Suprapubic skin (tissue), 4 donors: Measurements from ENCODE around the gene C1orf167. TPM values are rescaled to one million over a fixed set of nuclear protein-coding genes. Genes with fewer than 3 reads are reported as not detected.

Source experiments
- DNase-seq, 2 donors: peaks; one replicate each; pipeline ENCODE4 v3.0.0-alpha.2; 2019; ENCODE audit warnings: low spot score in 2 of 2
- H3K27ac ChIP-seq: fragments of 200-600 bp; sonication (generic); one replicate; pipeline ENCODE4 v1.5.1; 2019
- H3K27me3 ChIP-seq: fragments of 200-600 bp; sonication (generic); one replicate; pipeline ENCODE4 v1.5.1; 2019
- H3K36me3 ChIP-seq: fragments of 200-600 bp; sonication (generic); one replicate; pipeline ENCODE4 v1.5.1; 2019
- H3K4me1 ChIP-seq: fragments of 200-600 bp; sonication (generic); one replicate; pipeline ENCODE4 v1.5.1; 2019
- H3K4me3 ChIP-seq: fragments of 200-600 bp; sonication (generic); one replicate; pipeline ENCODE4 v1.5.1; 2019; ENCODE audit warnings: mild to moderate bottlenecking
- H3K9me3 ChIP-seq: fragments of 200-600 bp; sonication (generic); one replicate; pipeline ENCODE4 v1.5.1; 2019
- CTCF ChIP-seq, 2 donors: fragments of 200-600 bp in 1 of 2; fragments of 450-650 bp in 1 of 2; sonication (generic) in 1 of 2; IDR thresholded peaks; one replicate each; pipeline ENCODE4 v1.5.1; 2016 to 2019; ENCODE audit warnings: antibody characterized with exemption in 2 of 2, mild to moderate bottlenecking in 1 of 2, moderate library complexity in 1 of 2
- EP300 ChIP-seq: sonication (generic); formaldehyde crosslinking; IDR thresholded peaks from one replicate; pipeline ENCODE4 v1.6.1; 2017; ENCODE audit warnings: antibody characterized with exemption
- POLR2A ChIP-seq, 2 donors: fragments of 450-650 bp; IDR thresholded peaks; one replicate each; pipeline ENCODE4 v1.6.1; 2017; ENCODE audit warnings: antibody characterized with exemption in 2 of 2, mild to moderate bottlenecking in 2 of 2, moderate library complexity in 2 of 2
- POLR2AphosphoS5 ChIP-seq, 3 donors: sonication (generic); formaldehyde crosslinking; IDR thresholded peaks; one replicate each; pipeline ENCODE4 v1.6.1; 2017; ENCODE audit warnings: antibody characterized with exemption in 3 of 3
- WGBS: methylation state at CpG from one replicate; pipeline ENCODE4 v1.1.5; 2018; 5-methylcytosine and 5-hydroxymethylcytosine counted together
- total RNA-seq, 4 donors: library from RNA; depleted of rRNA; stranded (reverse); fragments of >200 nt; gene quantifications; one replicate each; pipeline ENCODE4 v1.1.0, GENCODE V29; 2016

The C1orf167 gene
- total RNA-seq, 4 donors from 2014 or later = 1.1 to 6.1 TPM; not detected in 2

- H3K27me3 ChIP-seq = peaks cover 3% of the 10 kb centered on the region
- no peak overlapping the region for H3K4me3 ChIP-seq
- 75% methylated on average over 12 of the region's 12 CpGs for WGBS
- no peak overlapping the region for H3K27ac ChIP-seq
- no peaks in the 10 kb centered on the region for H3K36me3 ChIP-seq
- H3K4me1 ChIP-seq = peaks cover 11% of the 10 kb centered on the region
- TF ChIP-seq POLR2A (IDR thresholded peaks at IDR 0.05) (no peak), CTCF (IDR thresholded peaks at IDR 0.05) (peak in 1 of 2 donors; percentile 5)
- H3K9me3 ChIP-seq = no peaks in the 10 kb centered on the region
- no peak for DNase-seq
These were observed 42.0 kb upstream of the C1orf167 start for GRCh38 chr1:11720033-11720376.

GRCh38 chr1:11720525-11720924 is 41.5 kb upstream of the C1orf167 start:
- DNase-seq = no peak
- no peak overlapping the region for H3K4me3 ChIP-seq

GRCh38 chr1:11721311-11721710 is 40.7 kb upstream of the C1orf167 start:
- no peak for DNase-seq
- WGBS = 80% methylated on average over 4 of the region's 4 CpGs
- H3K36me3 ChIP-seq = no peaks in the 10 kb centered on the region
- TF ChIP-seq CTCF (IDR thresholded peaks at IDR 0.05) (no peak), POLR2AphosphoS5 (IDR thresholded peaks at IDR 0.05) (no peak), POLR2A (IDR thresholded peaks at IDR 0.05) (no peak), EP300 (no peak)
- no peak overlapping the region for H3K27ac ChIP-seq
- no peak overlapping the region for H3K4me3 ChIP-seq
- peaks cover 11% of the 10 kb centered on the region for H3K4me1 ChIP-seq
- H3K9me3 ChIP-seq = no peaks in the 10 kb centered on the region
- no peaks in the 10 kb centered on the region for H3K27me3 ChIP-seq

More at GRCh38 chr1:11720525-11720924, 41.5 kb upstream of the C1orf167 start:
- H3K27ac ChIP-seq = no peak overlapping the region
- no peaks in the 10 kb centered on the region for H3K36me3 ChIP-seq
- WGBS = 63% methylated on average over 4 of the region's 4 CpGs
- H3K9me3 ChIP-seq = no peaks in the 10 kb centered on the region
- no peak for TF ChIP-seq POLR2AphosphoS5 (IDR thresholded peaks at IDR 0.05)
- no peak for TF ChIP-seq EP300
- no peak for TF ChIP-seq POLR2A (IDR thresholded peaks at IDR 0.05)
- TF ChIP-seq CTCF (IDR thresholded peaks at IDR 0.05) = no peak
- H3K27me3 ChIP-seq = peaks cover 3% of the 10 kb centered on the region
- peaks cover 11% of the 10 kb centered on the region for H3K4me1 ChIP-seq

GRCh38 chr1:11722538-11722937 is 39.5 kb upstream of the C1orf167 start:
- H3K27ac ChIP-seq = no peak overlapping the region
- H3K36me3 ChIP-seq = no peaks in the 10 kb centered on the region
- no peak overlapping the region for H3K4me3 ChIP-seq
- DNase-seq = no peak
- TF ChIP-seq CTCF (IDR thresholded peaks at IDR 0.05) = no peak
- TF ChIP-seq POLR2AphosphoS5 (IDR thresholded peaks at IDR 0.05) = no peak
- TF ChIP-seq POLR2A (IDR thresholded peaks at IDR 0.05) = no peak
- TF ChIP-seq EP300 = no peak
- WGBS = 57% methylated on average over 2 of the region's 2 CpGs
- H3K27me3 ChIP-seq = no peaks in the 10 kb centered on the region
- H3K9me3 ChIP-seq = no peaks in the 10 kb centered on the region
- peaks cover 11% of the 10 kb centered on the region for H3K4me1 ChIP-seq

- H3K4me3 ChIP-seq = no peak overlapping the region
- TF ChIP-seq CTCF (IDR thresholded peaks at IDR 0.05) = no peak
- no peak for TF ChIP-seq POLR2AphosphoS5 (IDR thresholded peaks at IDR 0.05)
- no peak for TF ChIP-seq POLR2A (IDR thresholded peaks at IDR 0.05)
- TF ChIP-seq EP300 = no peak
- H3K9me3 ChIP-seq = no peaks in the 10 kb centered on the region
- peaks cover 13% of the 10 kb centered on the region for H3K4me1 ChIP-seq
- H3K27ac ChIP-seq = no peak overlapping the region
- DNase-seq = no peak
- no peaks in the 10 kb centered on the region for H3K36me3 ChIP-seq
- H3K27me3 ChIP-seq = no peaks in the 10 kb centered on the region
- WGBS = 77% methylated on average over 5 of the region's 5 CpGs
These were observed 36.4 kb upstream of the C1orf167 start for GRCh38 chr1:11725616-11726015.
